Suprapubic skin (tissue), 4 donors: ENCODE measurements around the gene SLC2A13. TPM values are rescaled to one million over a fixed set of nuclear protein-coding genes. Genes with fewer than 3 reads are reported as not detected.
A peak's percentile ranks its signal among the peaks of the same experiment; 100 is the strongest.

Experiments
- DNase-seq, 2 donors: peaks; one replicate each; pipeline ENCODE4 v3.0.0-alpha.2; 2019; ENCODE audit warnings: low spot score in 2 of 2
- H3K27ac ChIP-seq: fragments of 200-600 bp; sonication (generic); one replicate; pipeline ENCODE4 v1.5.1; 2019
- H3K27me3 ChIP-seq: fragments of 200-600 bp; sonication (generic); one replicate; pipeline ENCODE4 v1.5.1; 2019
- H3K36me3 ChIP-seq: fragments of 200-600 bp; sonication (generic); one replicate; pipeline ENCODE4 v1.5.1; 2019
- H3K4me1 ChIP-seq: fragments of 200-600 bp; sonication (generic); one replicate; pipeline ENCODE4 v1.5.1; 2019
- H3K4me3 ChIP-seq: fragments of 200-600 bp; sonication (generic); one replicate; pipeline ENCODE4 v1.5.1; 2019; ENCODE audit warnings: mild to moderate bottlenecking
- H3K9me3 ChIP-seq: fragments of 200-600 bp; sonication (generic); one replicate; pipeline ENCODE4 v1.5.1; 2019
- EP300 ChIP-seq: sonication (generic); formaldehyde crosslinking; IDR thresholded peaks from one replicate; pipeline ENCODE4 v1.6.1; 2017; ENCODE audit warnings: antibody characterized with exemption
- POLR2A ChIP-seq, 2 donors: fragments of 450-650 bp; IDR thresholded peaks; one replicate each; pipeline ENCODE4 v1.6.1; 2017; ENCODE audit warnings: antibody characterized with exemption in 2 of 2, mild to moderate bottlenecking in 2 of 2, moderate library complexity in 2 of 2
- POLR2AphosphoS5 ChIP-seq, 3 donors: sonication (generic); formaldehyde crosslinking; IDR thresholded peaks; one replicate each; pipeline ENCODE4 v1.6.1; 2017; ENCODE audit warnings: antibody characterized with exemption in 3 of 3
- WGBS: methylation state at CpG from one replicate; pipeline ENCODE4 v1.1.5; 2018; 5-methylcytosine and 5-hydroxymethylcytosine counted together
- total RNA-seq, 4 donors: library from RNA; depleted of rRNA; stranded (reverse); fragments of >200 nt; gene quantifications; one replicate each; pipeline ENCODE4 v1.1.0, GENCODE V29; 2016
- TF ChIP-seq, protein P1 (sequence below), 2 donors: fragments of 200-600 bp in 1 of 2; fragments of 450-650 bp in 1 of 2; sonication (generic) in 1 of 2; IDR thresholded peaks; one replicate each; pipeline ENCODE4 v1.5.1; 2016 to 2019; ENCODE audit warnings: antibody characterized with exemption in 2 of 2, mild to moderate bottlenecking in 1 of 2, moderate library complexity in 1 of 2

SLC2A13 gene
- total RNA-seq, 4 donors from 2014 or later: 10.4 to 14.1 (median 13.4) TPM

- H3K36me3 ChIP-seq: no peaks in the 10 kb centered on the region
- TF ChIP-seq, protein P1, sequence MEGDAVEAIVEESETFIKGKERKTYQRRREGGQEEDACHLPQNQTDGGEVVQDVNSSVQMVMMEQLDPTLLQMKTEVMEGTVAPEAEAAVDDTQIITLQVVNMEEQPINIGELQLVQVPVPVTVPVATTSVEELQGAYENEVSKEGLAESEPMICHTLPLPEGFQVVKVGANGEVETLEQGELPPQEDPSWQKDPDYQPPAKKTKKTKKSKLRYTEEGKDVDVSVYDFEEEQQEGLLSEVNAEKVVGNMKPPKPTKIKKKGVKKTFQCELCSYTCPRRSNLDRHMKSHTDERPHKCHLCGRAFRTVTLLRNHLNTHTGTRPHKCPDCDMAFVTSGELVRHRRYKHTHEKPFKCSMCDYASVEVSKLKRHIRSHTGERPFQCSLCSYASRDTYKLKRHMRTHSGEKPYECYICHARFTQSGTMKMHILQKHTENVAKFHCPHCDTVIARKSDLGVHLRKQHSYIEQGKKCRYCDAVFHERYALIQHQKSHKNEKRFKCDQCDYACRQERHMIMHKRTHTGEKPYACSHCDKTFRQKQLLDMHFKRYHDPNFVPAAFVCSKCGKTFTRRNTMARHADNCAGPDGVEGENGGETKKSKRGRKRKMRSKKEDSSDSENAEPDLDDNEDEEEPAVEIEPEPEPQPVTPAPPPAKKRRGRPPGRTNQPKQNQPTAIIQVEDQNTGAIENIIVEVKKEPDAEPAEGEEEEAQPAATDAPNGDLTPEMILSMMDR (IDR thresholded peaks at IDR 0.05): no peak
- TF ChIP-seq POLR2A (IDR thresholded peaks at IDR 0.05) (no peak), EP300 (no peak), POLR2AphosphoS5 (IDR thresholded peaks at IDR 0.05) (no peak)
- DNase-seq: no peak
- H3K27me3 ChIP-seq: no peaks in the 10 kb centered on the region
- 94% methylated on average over 2 of the region's 2 CpGs for WGBS
- H3K27ac ChIP-seq: no peak overlapping the region
- no peaks in the 10 kb centered on the region for H3K4me1 ChIP-seq
- H3K4me3 ChIP-seq: no peak overlapping the region
- peaks cover 8% of the 10 kb centered on the region for H3K9me3 ChIP-seq
Measured at GRCh38 chr12:40000884-40001283, 105.0 kb downstream of the SLC2A13 start.

GRCh38 chr12:39993268-39993667, 112.6 kb downstream of the SLC2A13 start:
- H3K4me3 ChIP-seq: no peak overlapping the region
- 78% methylated on average over 1 of the region's 1 CpG for WGBS
- DNase-seq: no peak
- H3K4me1 ChIP-seq: no peaks in the 10 kb centered on the region
- TF ChIP-seq, protein P1 (IDR thresholded peaks at IDR 0.05): no peak
- TF ChIP-seq EP300 (no peak), POLR2A (IDR thresholded peaks at IDR 0.05) (no peak), POLR2AphosphoS5 (IDR thresholded peaks at IDR 0.05) (no peak)
- H3K9me3 ChIP-seq: no peaks in the 10 kb centered on the region
- no peaks in the 10 kb centered on the region for H3K36me3 ChIP-seq
- H3K27ac ChIP-seq: no peak overlapping the region
- no peaks in the 10 kb centered on the region for H3K27me3 ChIP-seq

DNA sequence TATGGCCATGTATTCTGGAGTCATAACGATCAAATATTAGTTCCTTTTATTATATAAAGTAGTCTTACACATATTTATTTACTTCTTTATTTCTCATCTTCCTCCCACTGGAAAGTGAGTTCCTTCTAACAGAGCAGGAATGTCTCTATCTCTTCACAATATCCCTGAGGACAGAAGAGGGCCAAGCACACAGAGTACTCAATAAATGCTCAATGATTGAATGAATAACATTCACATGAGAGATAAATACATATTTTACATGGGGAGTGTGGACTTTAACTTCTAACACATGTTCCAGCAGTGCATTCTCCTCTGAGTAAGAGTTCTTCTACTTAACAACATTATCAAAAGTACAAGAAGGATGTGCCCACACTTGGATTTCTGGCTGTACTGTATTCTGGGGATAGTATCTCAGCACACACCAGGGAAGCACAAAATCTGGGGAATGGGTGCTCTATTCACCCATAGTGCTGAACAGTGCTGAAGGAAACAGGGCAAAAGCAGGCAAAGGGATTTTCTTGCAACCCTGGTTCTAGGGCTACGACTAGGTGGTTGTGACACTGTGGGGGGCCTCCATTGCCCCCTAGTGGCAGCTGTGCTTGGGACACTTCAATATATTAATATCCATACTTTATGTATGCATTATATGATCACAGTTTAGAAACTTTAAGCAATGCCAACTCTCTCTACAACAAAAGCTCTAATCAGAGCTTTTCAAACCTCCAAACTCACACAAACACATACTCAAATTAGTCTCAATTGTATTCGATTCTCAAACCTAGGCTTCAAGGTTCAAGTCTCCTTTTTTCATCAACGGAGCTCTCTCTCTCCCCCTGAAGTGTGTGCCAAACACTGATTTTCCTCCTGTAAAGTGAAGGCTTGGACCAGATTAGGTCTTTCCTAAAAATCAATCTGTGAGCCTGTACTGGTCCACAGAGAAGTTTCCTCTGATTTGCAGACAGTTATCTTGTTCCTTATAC, 115.5 kb downstream of the SLC2A13 start:
- DNase-seq: peak in 1 of 2 donors; percentile 77
- whole genome bisulfite sequencing: 52% methylated on average over 4 of the region's 4 CpGs
- H3K27me3 ChIP-seq: no peaks in the 10 kb centered on the region
- H3K36me3 ChIP-seq: no peaks in the 10 kb centered on the region
- TF ChIP-seq, protein P1 (IDR thresholded peaks at IDR 0.05): peak; percentile 57 to 59
- TF ChIP-seq POLR2A (IDR thresholded peaks at IDR 0.05): no peak
- H3K27ac ChIP-seq: no peak overlapping the region
- no peaks in the 10 kb centered on the region for H3K9me3 ChIP-seq
- no peak overlapping the region for H3K4me3 ChIP-seq
- H3K4me1 ChIP-seq: no peaks in the 10 kb centered on the region

- Histone ChIP-seq H3K27ac (no peak overlapping the region), H3K4me3 (no peak overlapping the region), H3K36me3 (no peaks in the 10 kb centered on the region), H3K4me1 (no peaks in the 10 kb centered on the region), H3K27me3 (no peaks in the 10 kb centered on the region), H3K9me3 (no peaks in the 10 kb centered on the region)
- TF ChIP-seq POLR2AphosphoS5 (IDR thresholded peaks at IDR 0.05) (no peak), EP300 (no peak), POLR2A (IDR thresholded peaks at IDR 0.05) (no peak)
- TF ChIP-seq, protein P1 (IDR thresholded peaks at IDR 0.05): no peak
- 97% methylated on average over 1 of the region's 1 CpG for WGBS
- DNase-seq: no peak
Measured at GRCh38 chr12:39989501-39989900, 116.4 kb downstream of the SLC2A13 start.

- TF ChIP-seq EP300 (no peak), POLR2AphosphoS5 (IDR thresholded peaks at IDR 0.05) (no peak), POLR2A (IDR thresholded peaks at IDR 0.05) (no peak)
- TF ChIP-seq, protein P1 (IDR thresholded peaks at IDR 0.05): no peak
- 100% methylated on average over 2 of the region's 2 CpGs for WGBS
- no peak overlapping the region for H3K27ac ChIP-seq
Measured at GRCh38 chr12:39988574-39988973, 117.3 kb downstream of the SLC2A13 start.

More at GRCh38 chr12:39988574-39988973, 117.3 kb downstream of the SLC2A13 start:
- no peak overlapping the region for H3K4me3 ChIP-seq
- H3K27me3 ChIP-seq: no peaks in the 10 kb centered on the region
- H3K36me3 ChIP-seq: no peaks in the 10 kb centered on the region
- H3K9me3 ChIP-seq: no peaks in the 10 kb centered on the region
- no peak for DNase-seq
- no peaks in the 10 kb centered on the region for H3K4me1 ChIP-seq
